Measurements from ENCODE around the gene ARRDC4. TPM values are rescaled to one million over a fixed set of nuclear protein-coding genes. Genes with fewer than 3 reads are reported as not detected.

ARRDC4 gene
- total and polyA plus RNA-seq, 2 experiments from 2014 or later: 15.5 to 31.6 TPM

DNA sequence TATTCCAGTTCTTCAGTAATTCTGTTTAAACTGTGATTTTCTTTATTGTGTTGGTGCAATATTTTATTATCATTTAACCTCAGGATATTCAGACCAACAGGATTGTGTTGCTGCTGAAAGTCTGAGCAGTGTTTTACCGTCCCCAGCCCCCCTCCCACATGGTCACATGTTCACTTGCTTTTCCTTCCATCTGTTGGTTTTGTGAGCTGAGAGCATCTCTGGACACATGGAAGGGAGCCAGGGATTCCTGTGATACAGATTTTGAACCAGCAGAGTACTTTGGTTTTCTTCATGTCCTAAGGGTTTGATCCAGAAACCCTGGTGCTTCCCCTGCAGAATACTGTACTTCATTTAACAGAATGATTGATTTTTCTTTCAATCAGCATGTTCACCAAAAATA is 11.9 kb downstream of the ARRDC4 start:
- Histone ChIP-seq H4K20me1 (ENCODE audit: insufficient read depth) (no peaks in the 10 kb centered on the region), H3K79me2 (ENCODE audit: insufficient read depth) (no peaks in the 10 kb centered on the region), H3K4me1 (ENCODE audit: insufficient read depth) (peaks cover 28% of the 10 kb centered on the region), H3K9me3 (ENCODE audit: low read depth) (no peaks in the 10 kb centered on the region), H3F3A (ENCODE audit: insufficient read depth) (peaks cover 30% of the 10 kb centered on the region), H3K36me3 (ENCODE audit: low read depth) (peaks cover 39% of the 10 kb centered on the region), H3K27me3 (replicated peaks; ENCODE audit: insufficient read depth) (no peaks in the 10 kb centered on the region), H2AFZ (no peak overlapping the region), H3K4me2 (ENCODE audit: unreplicated experiment) (no peak overlapping the region), H3K4me3 (no peak overlapping the region), H3K27ac (no peak overlapping the region), H3K9ac (no peak overlapping the region), H3K9me2 (ENCODE audit: insufficient read depth) (no peaks in the 10 kb centered on the region)
- no peak for DNase-seq
- in situ Hi-C loops (cut with MboI): no loop called here
- 71 to 83% methylated on average over 1 of the region's 1 CpG for WGBS, 2 experiments (ENCODE audit: low coverage in 1 of 2, low lambda C conversion rate in 2 of 2, missing lambda C conversion rate in 2 of 2)
- TF ChIP-seq EZH2 (IDR thresholded peaks at IDR 0.05; ENCODE audit: insufficient read depth, poor library complexity, severe bottlenecking) (no peak), EZH2phosphoT487 (IDR thresholded peaks at IDR 0.05; ENCODE audit: insufficient read depth, low read depth) (no peak)

- peaks cover 8% of the 10 kb centered on the region; the same call in 1 of the 2 replicates for H3K4me1 ChIP-seq (ENCODE audit: insufficient read depth)
- H3K27me3 ChIP-seq (replicated peaks; ENCODE audit: insufficient read depth): no peaks in the 10 kb centered on the region
- H2AFZ ChIP-seq: no peak overlapping the region
- DNase-seq: no peak
- no peak overlapping the region for H3K4me3 ChIP-seq
- no peak overlapping the region for H3K27ac ChIP-seq
- H4K20me1 ChIP-seq (ENCODE audit: insufficient read depth): no peaks in the 10 kb centered on the region
- H3K9ac ChIP-seq: no peak overlapping the region
- H3F3A ChIP-seq (ENCODE audit: insufficient read depth): 0 out of 2 replicates have a peak, but pooled peaks cover 1% of the 10 kb centered on the region
- 82 to 89% methylated on average over 8 of the region's 8 CpGs for WGBS, 2 experiments (ENCODE audit: low coverage in 1 of 2, low lambda C conversion rate in 2 of 2, missing lambda C conversion rate in 2 of 2)
- H3K4me2 ChIP-seq (ENCODE audit: unreplicated experiment): no peak overlapping the region
- TF ChIP-seq EZH2phosphoT487 (IDR thresholded peaks at IDR 0.05; ENCODE audit: insufficient read depth, low read depth) (no peak), EZH2 (IDR thresholded peaks at IDR 0.05; ENCODE audit: insufficient read depth, poor library complexity, severe bottlenecking) (no peak)
- H3K9me2 ChIP-seq (ENCODE audit: insufficient read depth): no peaks in the 10 kb centered on the region
- H3K9me3 ChIP-seq (ENCODE audit: low read depth): no peaks in the 10 kb centered on the region
- in situ Hi-C loops (cut with MboI): no loop called here
- no peaks in the 10 kb centered on the region for H3K79me2 ChIP-seq (ENCODE audit: insufficient read depth)
- peaks cover 23% of the 10 kb centered on the region for H3K36me3 ChIP-seq (ENCODE audit: low read depth)
These were observed 15.6 kb downstream of the ARRDC4 start for GRCh38 chr15:97976129-97976528.

DNA sequence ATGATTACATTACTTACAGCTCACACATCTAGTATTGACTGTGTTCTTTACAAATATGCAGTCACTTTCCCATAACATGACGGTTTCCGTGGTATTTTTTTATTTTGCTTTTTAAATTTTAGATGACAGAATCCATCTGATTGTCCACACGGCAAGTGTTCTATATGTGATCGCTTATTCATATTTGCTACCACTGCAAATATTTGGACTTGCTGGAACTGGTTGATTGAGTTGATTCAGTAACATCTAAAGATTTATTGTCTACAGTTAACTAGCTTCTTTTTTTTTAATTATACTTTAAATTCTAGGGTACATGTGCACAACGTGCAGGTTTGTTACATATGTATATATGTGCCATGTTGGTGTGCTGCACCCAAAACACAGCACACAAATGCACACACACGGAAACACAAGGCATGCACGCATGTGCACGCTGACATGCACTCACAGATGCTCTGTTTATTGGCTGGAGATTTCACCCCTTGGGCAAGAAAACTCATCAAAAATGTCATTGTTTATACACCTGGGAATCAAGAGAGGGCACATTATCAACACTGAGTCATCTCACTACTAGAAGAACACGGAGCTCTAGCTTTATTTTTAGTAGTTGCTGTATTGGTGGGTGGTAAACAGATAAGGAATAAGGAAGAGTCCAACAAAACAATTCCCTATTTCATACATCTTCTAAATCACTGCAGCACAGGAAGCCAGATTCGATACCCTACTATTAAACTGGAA is 16.4 kb downstream of the ARRDC4 start:
- 76 to 81% methylated on average over 10 of the region's 10 CpGs for WGBS, 2 experiments (ENCODE audit: low coverage in 1 of 2, low lambda C conversion rate in 2 of 2, missing lambda C conversion rate in 2 of 2)
- H3K4me1 ChIP-seq (ENCODE audit: insufficient read depth): peaks cover 8% of the 10 kb centered on the region; the same call in 1 of the 2 replicates
- H3K9ac ChIP-seq: no peak overlapping the region
- in situ Hi-C loops (cut with MboI): no loop called here
- H3K4me2 ChIP-seq (ENCODE audit: unreplicated experiment): no peak overlapping the region
- H3K9me3 ChIP-seq (ENCODE audit: low read depth): no peaks in the 10 kb centered on the region
- H3F3A ChIP-seq (ENCODE audit: insufficient read depth): no peaks in the 10 kb centered on the region
- H3K9me2 ChIP-seq (ENCODE audit: insufficient read depth): no peaks in the 10 kb centered on the region
- H2AFZ ChIP-seq: no peak overlapping the region
- H3K79me2 ChIP-seq (ENCODE audit: insufficient read depth): no peaks in the 10 kb centered on the region
- TF ChIP-seq EZH2phosphoT487 (IDR thresholded peaks at IDR 0.05; ENCODE audit: insufficient read depth, low read depth): no peak
- TF ChIP-seq EZH2 (IDR thresholded peaks at IDR 0.05; ENCODE audit: insufficient read depth, poor library complexity, severe bottlenecking): no peak
- no peaks in the 10 kb centered on the region for H4K20me1 ChIP-seq (ENCODE audit: insufficient read depth)
- H3K36me3 ChIP-seq (ENCODE audit: low read depth): peaks cover 15% of the 10 kb centered on the region
- no peak overlapping the region for H3K4me3 ChIP-seq
- H3K27me3 ChIP-seq (replicated peaks; ENCODE audit: insufficient read depth): no peaks in the 10 kb centered on the region
- no peak for DNase-seq
- no peak overlapping the region for H3K27ac ChIP-seq

- no peaks in the 10 kb centered on the region for H3F3A ChIP-seq (ENCODE audit: insufficient read depth)
- H3K36me3 ChIP-seq (ENCODE audit: low read depth): peaks cover 7% of the 10 kb centered on the region; the same call in 1 of the 2 replicates
- no peak overlapping the region for H3K27ac ChIP-seq
- H3K4me3 ChIP-seq: no peak overlapping the region
- in situ Hi-C loops (cut with MboI): no loop called here
- no peak for TF ChIP-seq EZH2phosphoT487 (IDR thresholded peaks at IDR 0.05; ENCODE audit: insufficient read depth, low read depth)
- TF ChIP-seq EZH2 (IDR thresholded peaks at IDR 0.05; ENCODE audit: insufficient read depth, poor library complexity, severe bottlenecking): no peak
- H3K27me3 ChIP-seq (replicated peaks; ENCODE audit: insufficient read depth): no peaks in the 10 kb centered on the region
- DNase-seq: no peak
- H3K9ac ChIP-seq: no peak overlapping the region
- H3K9me3 ChIP-seq (ENCODE audit: low read depth): no peaks in the 10 kb centered on the region
- H3K79me2 ChIP-seq (ENCODE audit: insufficient read depth): no peaks in the 10 kb centered on the region
- H2AFZ ChIP-seq: no peak overlapping the region
- H3K4me2 ChIP-seq (ENCODE audit: unreplicated experiment): no peak overlapping the region
- WGBS, 2 experiments (ENCODE audit: low coverage in 1 of 2, low lambda C conversion rate in 2 of 2, missing lambda C conversion rate in 2 of 2): 79 to 85% methylated on average over 8 of the region's 8 CpGs
- no peaks in the 10 kb centered on the region for H3K9me2 ChIP-seq (ENCODE audit: insufficient read depth)
- H4K20me1 ChIP-seq (ENCODE audit: insufficient read depth): no peaks in the 10 kb centered on the region
- H3K4me1 ChIP-seq (ENCODE audit: insufficient read depth): peaks cover 8% of the 10 kb centered on the region; the same call in 1 of the 2 replicates
These were observed 17.2 kb downstream of the ARRDC4 start for GRCh38 chr15:97977734-97978133.
